Coronary artery (tissue), 2 donors: ENCODE results near the gene XPR1.
A peak's percentile ranks its signal among the peaks of the same experiment; 100 is the strongest.
"Not testable (repeated sequence)": the region's sequence is repeated elsewhere in the genome, so short reads cannot be mapped to it uniquely, and the experiment has no call there.

Experiments
- DNase-seq: peaks from one replicate; pipeline ENCODE4 v3.0.0-alpha.2; 2017; ENCODE audit warnings: low spot score
- H3K27ac ChIP-seq, 2 donors: fragments of 200-600 bp; sonication (generic); one replicate each; pipeline ENCODE4 v1.5.1; 2016 to 2019
- H3K4me3 ChIP-seq: fragments of 200-600 bp; sonication (generic); 2 replicates; pipeline ENCODE4 v1.5.1; 2016; ENCODE audit warnings: mild to moderate bottlenecking, moderate library complexity
- TF ChIP-seq, protein P1 (sequence below): fragments of 200-600 bp; sonication (generic); IDR thresholded peaks from one replicate; pipeline ENCODE4 v1.5.1; 2019; ENCODE audit warnings: antibody characterized with exemption

The XPR1 gene

DNA sequence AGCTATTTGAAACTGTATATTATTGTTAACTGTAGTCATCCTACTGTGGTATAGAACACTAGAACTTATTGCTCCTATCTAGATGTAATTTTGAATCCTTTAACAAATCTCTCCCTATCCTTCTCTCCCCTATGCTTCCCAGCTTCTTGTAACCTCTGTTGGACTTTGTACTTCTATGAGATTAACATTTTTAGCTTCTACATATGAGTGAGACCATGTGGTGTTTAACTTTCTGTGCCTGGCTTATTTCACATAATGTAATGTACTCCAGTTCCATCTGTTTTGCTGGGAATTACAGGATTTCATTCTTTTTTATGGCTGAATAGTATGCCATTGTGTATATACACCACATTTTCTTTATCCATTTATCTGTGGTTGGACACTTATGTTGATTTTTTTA lies 216.4 kb downstream of the XPR1 start:
- H3K27ac ChIP-seq = no peak overlapping the region
- no peak for DNase-seq
- no peak overlapping the region for H3K4me3 ChIP-seq
- TF ChIP-seq, protein P1, sequence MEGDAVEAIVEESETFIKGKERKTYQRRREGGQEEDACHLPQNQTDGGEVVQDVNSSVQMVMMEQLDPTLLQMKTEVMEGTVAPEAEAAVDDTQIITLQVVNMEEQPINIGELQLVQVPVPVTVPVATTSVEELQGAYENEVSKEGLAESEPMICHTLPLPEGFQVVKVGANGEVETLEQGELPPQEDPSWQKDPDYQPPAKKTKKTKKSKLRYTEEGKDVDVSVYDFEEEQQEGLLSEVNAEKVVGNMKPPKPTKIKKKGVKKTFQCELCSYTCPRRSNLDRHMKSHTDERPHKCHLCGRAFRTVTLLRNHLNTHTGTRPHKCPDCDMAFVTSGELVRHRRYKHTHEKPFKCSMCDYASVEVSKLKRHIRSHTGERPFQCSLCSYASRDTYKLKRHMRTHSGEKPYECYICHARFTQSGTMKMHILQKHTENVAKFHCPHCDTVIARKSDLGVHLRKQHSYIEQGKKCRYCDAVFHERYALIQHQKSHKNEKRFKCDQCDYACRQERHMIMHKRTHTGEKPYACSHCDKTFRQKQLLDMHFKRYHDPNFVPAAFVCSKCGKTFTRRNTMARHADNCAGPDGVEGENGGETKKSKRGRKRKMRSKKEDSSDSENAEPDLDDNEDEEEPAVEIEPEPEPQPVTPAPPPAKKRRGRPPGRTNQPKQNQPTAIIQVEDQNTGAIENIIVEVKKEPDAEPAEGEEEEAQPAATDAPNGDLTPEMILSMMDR = no peak

DNA sequence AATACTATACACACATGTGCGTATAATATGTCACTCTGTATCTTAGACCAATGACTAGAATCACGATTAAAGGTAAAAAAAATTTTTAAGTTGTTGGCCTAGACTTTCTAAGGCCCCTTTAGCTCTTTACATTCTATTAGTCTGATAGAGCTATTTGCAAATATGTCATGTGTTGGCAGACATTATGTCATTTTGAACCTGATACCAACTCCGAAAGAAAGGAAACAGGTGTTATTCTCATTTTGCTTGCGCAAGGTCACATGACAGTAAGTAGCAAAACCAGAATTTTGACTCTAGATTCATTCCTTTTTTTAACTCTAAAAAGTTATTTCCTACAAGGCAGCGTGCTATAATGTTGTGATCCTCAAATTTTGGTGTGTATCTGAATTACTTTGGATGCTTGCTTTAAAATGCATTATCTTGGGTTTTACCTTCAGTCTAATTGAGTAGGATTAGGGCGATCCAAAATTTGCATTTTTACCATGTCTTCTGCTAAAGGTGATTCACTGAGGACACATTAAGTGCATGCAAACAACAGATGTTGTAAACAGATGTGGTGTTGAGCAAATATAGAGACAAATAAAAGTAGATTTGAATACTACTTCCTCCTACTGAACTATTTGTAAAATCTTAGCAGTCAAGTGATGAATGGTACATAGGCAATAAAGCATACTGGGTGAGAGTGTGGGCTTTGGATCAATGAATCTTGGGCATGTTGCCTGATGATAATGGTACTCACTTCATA lies 217.4 kb downstream of the XPR1 start:
- no peak for DNase-seq
- Histone ChIP-seq H3K27ac (no peak overlapping the region), H3K4me3 (no peak overlapping the region)
- TF ChIP-seq, protein P1 = no peak

DNA sequence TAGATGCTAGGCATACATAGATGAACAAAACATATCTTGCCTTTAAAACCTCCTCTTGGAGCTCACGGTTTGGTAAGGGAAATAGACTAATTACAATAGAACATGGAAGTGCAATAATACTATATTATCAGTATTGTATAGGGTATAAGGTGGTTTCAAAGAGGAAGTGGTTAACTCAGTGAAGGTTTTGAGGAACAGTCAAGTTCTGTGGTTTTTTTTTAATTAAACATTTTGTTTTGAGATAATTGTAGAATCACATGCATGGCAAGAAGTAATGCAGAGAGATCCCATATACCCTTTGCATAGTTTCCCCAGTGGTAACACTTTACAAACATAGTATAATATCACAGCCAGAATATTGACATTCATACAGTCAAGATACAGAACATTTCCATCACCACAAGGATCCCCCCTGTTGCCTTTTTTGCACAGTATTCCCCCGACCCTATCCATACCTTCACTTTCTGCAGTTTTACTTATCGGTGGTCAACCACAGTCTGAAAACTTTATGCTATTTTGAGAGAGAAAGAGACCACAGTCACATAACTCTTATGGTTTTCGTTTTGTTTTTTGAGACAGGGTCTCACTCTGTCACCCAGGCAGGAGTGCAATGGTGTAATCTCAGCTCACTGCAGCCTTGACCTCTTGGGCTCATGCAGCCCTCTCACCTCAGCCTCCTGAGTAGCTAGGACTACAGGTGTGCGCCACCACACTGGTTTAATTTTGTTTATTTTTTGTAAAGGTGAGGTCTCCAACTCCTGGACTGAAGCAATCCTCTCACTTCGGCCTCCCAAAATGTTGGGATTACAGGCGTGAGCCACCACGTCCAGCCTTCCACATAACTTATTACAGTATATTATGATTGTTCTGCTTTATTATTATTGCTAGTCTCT lies 220.4 kb downstream of the XPR1 start:
- Histone ChIP-seq H3K27ac (no peak overlapping the region), H3K4me3 (no peak overlapping the region)
- DNase-seq = no peak
- TF ChIP-seq, protein P1 = no peak

DNA sequence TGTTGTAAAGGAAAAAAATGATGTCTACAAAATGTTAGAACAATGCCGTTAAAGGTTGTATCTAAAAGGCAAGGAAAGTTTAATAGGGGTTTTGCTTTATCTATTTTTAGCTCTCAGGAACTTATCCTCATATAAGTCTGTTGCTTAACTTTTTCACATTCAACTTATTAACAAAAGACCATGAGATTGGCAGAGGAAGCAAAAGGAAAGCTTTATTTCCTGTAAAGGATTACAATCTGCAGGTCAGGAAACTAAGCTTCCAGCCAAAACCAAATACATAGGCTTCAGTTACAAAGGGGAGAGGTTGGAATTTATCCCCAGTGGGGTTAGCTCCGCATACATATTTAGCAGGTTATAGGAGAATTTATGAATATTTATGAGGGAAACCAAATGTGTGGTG lies 222.2 kb downstream of the XPR1 start:
- Histone ChIP-seq H3K4me3 (no peak overlapping the region), H3K27ac (no peak overlapping the region)
- no peak for DNase-seq
- TF ChIP-seq, protein P1 = no peak

DNA sequence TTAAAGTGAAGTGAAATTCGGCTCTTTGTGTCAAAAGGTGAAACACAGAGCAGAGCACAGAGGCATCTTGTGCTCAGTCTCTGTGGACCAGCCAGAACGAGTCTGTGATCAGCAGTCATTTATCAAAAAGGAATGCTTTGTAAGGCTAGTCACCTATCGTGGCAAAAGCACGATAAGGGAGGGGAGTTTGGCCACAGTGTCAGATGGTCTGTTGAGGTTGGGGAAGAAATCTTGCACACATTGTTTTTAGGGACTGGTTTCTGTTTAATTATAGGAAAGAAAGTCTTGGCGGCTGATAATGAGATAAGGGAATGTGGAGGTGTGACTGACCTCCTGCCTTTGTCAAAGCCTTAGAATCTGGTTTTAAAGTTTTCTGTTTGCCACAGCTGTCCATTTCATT lies 222.6 kb downstream of the XPR1 start:
- TF ChIP-seq, protein P1 = no peak
- no peak overlapping the region for H3K27ac ChIP-seq
- H3K4me3 ChIP-seq = no peak overlapping the region
- no peak for DNase-seq

DNA sequence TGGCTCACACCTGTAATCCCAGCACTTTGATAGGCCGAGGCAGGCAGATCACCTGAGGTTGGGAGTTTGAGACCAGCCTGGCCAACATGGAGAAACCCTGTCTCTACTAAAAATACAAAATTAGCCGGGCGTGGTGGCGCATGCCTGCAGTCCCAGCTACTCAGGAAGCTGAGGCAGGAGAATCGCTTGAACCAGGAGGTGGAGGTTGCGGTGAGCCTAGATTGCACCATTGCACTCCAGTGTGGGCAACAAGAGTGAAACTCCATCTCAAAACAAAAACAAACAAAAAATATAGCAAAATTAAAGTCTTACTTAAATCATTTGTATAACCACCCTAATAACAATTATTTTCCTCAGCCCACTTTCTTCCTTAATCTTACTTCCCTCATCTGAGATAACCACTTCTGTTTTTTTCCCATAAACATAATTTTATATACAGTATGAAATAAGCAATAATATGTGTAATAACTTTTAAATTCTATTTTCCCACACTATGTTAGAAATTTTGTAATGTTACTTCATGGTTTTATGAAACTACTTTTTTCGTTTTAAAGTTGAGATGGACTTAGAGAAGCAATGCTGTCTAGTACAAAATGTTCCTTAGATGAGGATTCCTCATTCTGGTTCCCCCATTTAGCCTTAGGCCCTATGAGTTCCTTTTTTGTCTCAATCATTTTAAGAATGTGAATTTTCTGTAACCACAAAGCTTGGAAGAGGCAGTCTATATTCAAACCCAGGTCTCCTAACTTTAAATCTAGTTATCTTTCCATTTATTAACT lies 226.3 kb downstream of the XPR1 start:
- H3K27ac ChIP-seq = peak overlapping the region in 1 of 2 donors; percentile 29
- DNase-seq = not testable (repeated sequence)

DNA sequence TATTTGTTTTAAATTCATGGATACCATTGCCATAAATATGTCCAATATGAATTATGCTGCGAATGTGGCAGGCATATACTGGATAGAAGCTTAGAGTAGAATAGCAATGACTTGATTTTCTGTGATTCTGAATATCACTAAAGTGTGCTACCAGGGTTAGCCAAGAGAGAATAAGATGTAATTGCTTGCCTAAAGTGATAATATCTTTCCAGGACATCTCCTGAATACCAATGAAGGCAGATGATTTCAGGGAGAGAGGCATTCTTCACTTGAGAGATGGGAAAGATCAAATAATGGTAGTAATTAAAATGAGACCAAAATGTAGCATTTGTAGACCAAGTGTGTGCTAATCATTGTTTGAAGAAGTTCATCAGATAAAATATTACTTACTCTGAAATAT lies 227.5 kb downstream of the XPR1 start:
- TF ChIP-seq, protein P1 = no peak
- Histone ChIP-seq H3K27ac (no peak overlapping the region), H3K4me3 (no peak overlapping the region)
- DNase-seq = no peak

More for the DNA sequence above, 226.3 kb downstream of the XPR1 start:
- not testable (repeated sequence) for H3K4me3 ChIP-seq
